ENCODE data around the gene CKB. TPM values are rescaled to one million over a fixed set of nuclear protein-coding genes. Genes with fewer than 3 reads are reported as not detected.

The CKB gene
- total RNA-seq (1,000 to 10,000 TPM; 1,148 to 1,322 TPM), polyA plus RNA-seq (ENCODE audit: insufficient read depth, low read depth, low replicate concordance) (504 TPM)
- long read RNA-seq, donor 1, transcript CKB-202 (4 exons, 1,170 nt) = minor isoform, 12 of 266 reads
- long read RNA-seq, donor 1, transcript CKB-201 (8 exons, 1,709 nt) = major isoform, 173 of 266 reads
- long read RNA-seq, donor 1, transcript CKB-213 (4 exons, 755 nt) = minor isoform, 6 of 266 reads
- long read RNA-seq, donor 1, transcript CKB-209 (3 exons, 803 nt) = minor isoform, 13 of 266 reads
- long read RNA-seq, donor 1, partial matches to known transcripts = 59 of 266 reads
- long read RNA-seq, donor 1, other reads (novel, unspliced or antisense) = 0 of 266 reads
- long read RNA-seq, donor 2, transcript CKB-201 (8 exons, 1,709 nt) = major isoform, 127 of 325 reads
- long read RNA-seq, donor 2, transcript CKB-213 (4 exons, 755 nt) = minor isoform, 6 of 325 reads
- long read RNA-seq, donor 2, transcript CKB-209 (3 exons, 803 nt) = minor isoform, 57 of 325 reads
- long read RNA-seq, donor 2, transcript CKB-202 (4 exons, 1,170 nt) = minor isoform, 8 of 325 reads
- long read RNA-seq, donor 2, partial matches to known transcripts = 120 of 325 reads
- long read RNA-seq, donor 2, other reads (novel, unspliced or antisense) = 0 of 325 reads

DNA sequence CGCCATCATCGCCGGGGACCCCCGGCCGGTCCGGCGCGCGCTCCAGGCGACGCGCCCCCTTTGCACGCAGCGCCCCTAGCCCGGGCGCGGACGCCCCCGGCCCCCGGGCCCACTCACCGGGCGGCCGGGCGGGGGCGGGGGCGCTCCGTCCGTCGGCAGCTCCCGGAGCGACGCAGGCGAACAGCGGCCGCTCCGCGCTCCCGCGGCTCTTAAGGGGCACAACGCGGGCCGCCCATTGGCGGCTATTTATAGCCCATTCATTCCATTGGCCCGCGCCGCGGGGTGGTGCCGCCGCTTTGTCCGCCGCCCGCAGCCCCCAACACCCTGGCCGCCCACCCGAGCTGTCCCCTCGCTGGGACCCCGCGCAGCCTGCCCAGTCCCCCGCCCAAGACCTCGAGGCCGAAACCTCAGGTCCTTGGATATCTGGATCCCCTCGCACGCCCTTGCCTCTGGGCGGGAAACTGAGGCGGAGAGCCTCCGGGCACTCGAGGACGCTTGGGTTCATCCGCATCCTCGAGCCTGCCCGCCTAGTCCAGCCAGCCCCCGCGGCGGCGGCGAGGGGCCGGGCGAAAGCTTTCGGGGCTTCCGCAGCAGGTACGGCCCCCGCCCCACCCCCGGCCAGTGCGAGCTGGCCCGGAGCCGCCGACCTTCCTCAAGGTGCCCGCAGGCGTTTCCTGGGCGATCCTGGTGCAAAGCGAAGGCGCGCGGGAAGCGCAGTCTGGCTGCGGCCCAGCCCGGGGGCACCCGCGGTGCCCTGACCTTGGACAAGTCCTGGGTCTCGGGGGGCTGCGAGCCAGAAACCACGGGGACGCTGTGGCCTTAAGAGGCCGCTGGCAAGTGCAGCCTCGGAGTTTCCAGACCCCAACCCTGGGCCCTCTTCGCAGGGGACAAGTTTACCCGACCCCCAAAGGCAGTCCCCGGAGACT, at the start of gene CKB:
TSS of gene CKB (minus strand) at position 182 of the 926 bp plus-strand sequence. CDS start 337 bp downstream, outside the sequence.
- H3K4me1 ChIP-seq = peaks cover 69% of the 10 kb centered on the region
- 0 to 2% methylated on average over 8 to 48 of the region's 107 CpGs for WGBS, 2 donors
- peak within 1 kb of the TSS; percentile 77 to 88 for H3K4me3 ChIP-seq
- H3K27ac ChIP-seq = peak within 1 kb of the TSS; percentile 94 to 95
- TF ChIP-seq, protein P1, sequence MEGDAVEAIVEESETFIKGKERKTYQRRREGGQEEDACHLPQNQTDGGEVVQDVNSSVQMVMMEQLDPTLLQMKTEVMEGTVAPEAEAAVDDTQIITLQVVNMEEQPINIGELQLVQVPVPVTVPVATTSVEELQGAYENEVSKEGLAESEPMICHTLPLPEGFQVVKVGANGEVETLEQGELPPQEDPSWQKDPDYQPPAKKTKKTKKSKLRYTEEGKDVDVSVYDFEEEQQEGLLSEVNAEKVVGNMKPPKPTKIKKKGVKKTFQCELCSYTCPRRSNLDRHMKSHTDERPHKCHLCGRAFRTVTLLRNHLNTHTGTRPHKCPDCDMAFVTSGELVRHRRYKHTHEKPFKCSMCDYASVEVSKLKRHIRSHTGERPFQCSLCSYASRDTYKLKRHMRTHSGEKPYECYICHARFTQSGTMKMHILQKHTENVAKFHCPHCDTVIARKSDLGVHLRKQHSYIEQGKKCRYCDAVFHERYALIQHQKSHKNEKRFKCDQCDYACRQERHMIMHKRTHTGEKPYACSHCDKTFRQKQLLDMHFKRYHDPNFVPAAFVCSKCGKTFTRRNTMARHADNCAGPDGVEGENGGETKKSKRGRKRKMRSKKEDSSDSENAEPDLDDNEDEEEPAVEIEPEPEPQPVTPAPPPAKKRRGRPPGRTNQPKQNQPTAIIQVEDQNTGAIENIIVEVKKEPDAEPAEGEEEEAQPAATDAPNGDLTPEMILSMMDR (IDR thresholded peaks at IDR 0.05) = no peak
- TF ChIP-seq POLR2A (IDR thresholded peaks at IDR 0.05) = no peak
- DNase-seq = peak; percentile 86
- no peaks in the 10 kb centered on the region for H3K36me3 ChIP-seq (ENCODE audit: low read depth, missing control alignments)
- H3K9me3 ChIP-seq = no peaks in the 10 kb centered on the region
- intact Hi-C loops (cut with DNase I; ENCODE audit: low total_unique reads) = no loop called here
- no peaks in the 10 kb centered on the region for H3K27me3 ChIP-seq

DNA sequence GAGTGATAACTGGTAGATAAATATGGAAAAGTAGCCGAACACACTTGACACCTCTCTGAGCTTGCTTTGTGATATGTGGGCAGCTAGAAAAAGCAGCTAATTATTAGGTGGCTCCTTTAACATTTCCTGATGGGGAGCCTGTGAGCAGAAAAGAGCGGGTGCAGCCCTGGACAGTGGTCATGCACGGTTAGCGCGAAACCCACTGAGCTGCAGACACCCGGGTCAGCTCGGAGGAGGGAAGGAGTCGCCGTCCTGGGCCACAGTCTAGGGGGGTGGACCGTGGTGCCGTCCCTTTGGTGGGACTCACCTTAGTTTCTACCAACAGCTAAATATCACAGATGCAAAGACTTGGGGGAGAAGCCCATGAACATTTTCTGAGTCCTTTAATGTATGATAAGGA, 46.8 kb upstream of the CKB start:
- H3K4me1 ChIP-seq = peaks cover 3% of the 10 kb centered on the region
- no peaks in the 10 kb centered on the region for H3K27me3 ChIP-seq
- WGBS, 2 donors = 64 to 73% methylated on average over 9 to 11 of the region's 11 CpGs
- H3K36me3 ChIP-seq (ENCODE audit: low read depth, missing control alignments) = no peaks in the 10 kb centered on the region
- DNase-seq = no peak
- no peak for TF ChIP-seq POLR2A (IDR thresholded peaks at IDR 0.05)
- TF ChIP-seq, protein P1 (IDR thresholded peaks at IDR 0.05) = no peak
- H3K9me3 ChIP-seq = no peaks in the 10 kb centered on the region
- H3K27ac ChIP-seq = no peak overlapping the region
- intact Hi-C loops (cut with DNase I; ENCODE audit: low total_unique reads) = no loop called here
- no peak overlapping the region for H3K4me3 ChIP-seq

DNA sequence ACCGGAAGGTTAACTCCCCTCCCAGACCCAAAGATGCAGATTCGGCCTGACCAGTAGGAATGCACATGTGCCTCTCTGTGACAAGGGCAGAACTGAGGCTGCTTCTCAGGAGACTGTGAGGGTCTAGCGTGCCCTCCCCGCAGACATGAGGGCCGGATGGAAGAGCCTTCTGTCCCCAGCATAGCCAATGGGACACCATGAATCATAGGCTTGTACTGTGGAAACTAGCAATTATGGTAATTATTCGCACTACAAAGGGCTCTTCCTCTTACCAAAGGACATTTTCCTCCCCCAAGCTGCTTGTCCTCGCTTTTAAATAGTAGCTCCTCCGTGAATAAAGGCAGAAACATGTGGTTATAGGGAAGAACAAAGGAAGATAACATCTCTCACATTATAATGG, 46.3 kb upstream of the CKB start:
- 57 to 75% methylated on average over 6 to 8 of the region's 8 CpGs for WGBS, 2 donors
- Histone ChIP-seq H3K36me3 (ENCODE audit: low read depth, missing control alignments) (no peaks in the 10 kb centered on the region), H3K9me3 (no peaks in the 10 kb centered on the region), H3K4me3 (no peak overlapping the region), H3K27me3 (no peaks in the 10 kb centered on the region), H3K27ac (no peak overlapping the region), H3K4me1 (peaks cover 8% of the 10 kb centered on the region)
- DNase-seq = no peak
- no peak for TF ChIP-seq POLR2A (IDR thresholded peaks at IDR 0.05)
- TF ChIP-seq, protein P1 (IDR thresholded peaks at IDR 0.05) = no peak
- intact Hi-C loops (cut with DNase I; ENCODE audit: low total_unique reads) = no loop called here

DNA sequence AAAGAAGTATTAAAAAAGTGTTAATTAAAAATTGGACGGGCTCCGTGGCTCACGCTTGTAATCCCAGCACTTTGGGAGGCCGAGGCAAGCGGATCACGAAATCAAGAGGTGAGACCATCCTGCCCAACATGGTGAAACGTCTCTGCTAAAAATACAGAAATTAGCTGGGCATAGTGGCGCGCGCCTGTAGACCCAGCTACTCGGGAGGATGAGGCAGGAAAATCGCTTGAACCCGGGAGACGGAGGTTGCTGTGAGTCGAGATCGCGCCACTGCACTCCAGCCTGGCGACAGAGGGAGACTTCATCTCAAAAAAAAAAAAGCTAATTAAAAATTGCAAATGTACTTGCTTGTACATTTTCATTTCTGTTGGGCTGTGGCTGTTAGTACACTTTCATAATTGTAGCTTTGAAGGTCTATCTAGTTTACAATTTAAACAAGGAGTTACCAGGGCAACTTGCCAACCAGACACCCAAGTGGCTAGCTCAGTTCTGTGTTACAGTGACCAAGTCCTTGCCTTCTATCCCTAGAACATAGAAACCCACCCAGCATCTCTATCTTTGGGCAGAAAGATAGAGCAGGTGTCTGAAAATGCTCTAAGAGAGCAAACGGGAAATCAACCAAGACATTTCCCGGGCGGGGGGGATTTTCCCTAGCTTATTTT, 41.3 kb upstream of the CKB start:
- H3K27me3 ChIP-seq = no peaks in the 10 kb centered on the region
- no peaks in the 10 kb centered on the region for H3K36me3 ChIP-seq (ENCODE audit: low read depth, missing control alignments)
- 33 to 39% methylated on average over 21 of the region's 21 CpGs for WGBS, 2 donors
- H3K27ac ChIP-seq = peak overlapping the region in 1 of 2 donors; percentile 95
- intact Hi-C loops (cut with DNase I; ENCODE audit: low total_unique reads) = no loop called here
- peak overlapping the region; percentile 99 for H3K4me3 ChIP-seq
- DNase-seq = no peak
- H3K9me3 ChIP-seq = no peaks in the 10 kb centered on the region
- H3K4me1 ChIP-seq = peaks cover 36% of the 10 kb centered on the region
- TF ChIP-seq, protein P1 (IDR thresholded peaks at IDR 0.05) = no peak
- TF ChIP-seq POLR2A (IDR thresholded peaks at IDR 0.05) = no peak
